ENCODE data around the gene IMPA2. TPM values are rescaled to one million over a fixed set of nuclear protein-coding genes. Genes with fewer than 3 reads are reported as not detected.

Gene IMPA2
- total and polyA plus RNA-seq, 2 of the 8 experiments (the other 6 are each of a cell fraction or from before 2014, with no cell fraction given): 102 to 140 TPM

GRCh38 chr18:11980494-11981191 lies 664 bp upstream of the IMPA2 start:
- no peak for FAIRE-seq
- POLR2A ChIA-PET (ENCODE audit: partially characterized antibody): interaction anchor here (0.6 to 6.4 kb wide), 12 partner anchors 11 to 647 kb away, joined by 3 to 100 read pairs (median 4); partner anchors contain the start of gene MPPE1
- TF ChIP-seq TAF1 (IDR thresholded peaks at IDR 0.05; ENCODE audit: low read depth, low read length): peak; percentile 74; the same call in 1 of the 2 replicates
- TF ChIP-seq POLR2A (IDR thresholded peaks at IDR 0.05; ENCODE audit: control extremely low read depth in 1 of 2, low read depth in 2 of 2, low read length in 2 of 2): peak; percentile 79 to 86
- TF ChIP-seq POLR2AphosphoS5 (IDR thresholded peaks at IDR 0.05; ENCODE audit: low read depth, low read length): peak; percentile 73; the same call in 1 of the 2 replicates
- no peak for TF ChIP-seq KDM5A (IDR thresholded peaks at IDR 0.05; ENCODE audit: low read length)
- TF ChIP-seq CTBP2 (IDR thresholded peaks at IDR 0.05; ENCODE audit: borderline replicate concordance, insufficient read depth, insufficient read length, low read length): no peak
- TF ChIP-seq EZH2 (IDR thresholded peaks at IDR 0.05; ENCODE audit: low read depth, low read length, severe bottlenecking): no peak
- TF ChIP-seq CEBPB (IDR thresholded peaks at IDR 0.05; ENCODE audit: low read depth, low read length): no peak
- peak in 1 of 3 experiments; percentile 13; a peak in 1 of 4 replicates for TF ChIP-seq CTCF (IDR thresholded peaks at IDR 0.05; ENCODE audit: control extremely low read depth in 1 of 3, insufficient read depth in 1 of 3, low read depth in 1 of 3, low read length in 3 of 3)
- peak; percentile 60; the same call in 1 of the 2 replicates for TF ChIP-seq RBBP5 (IDR thresholded peaks at IDR 0.05; ENCODE audit: borderline replicate concordance, low read depth, low read length)
- peak; percentile 94 for TF ChIP-seq SP1 (IDR thresholded peaks at IDR 0.05; ENCODE audit: low read depth, low read length)

More at GRCh38 chr18:11980494-11981191, 664 bp upstream of the IMPA2 start:
- peak overlapping the region; percentile 93 for H2BK5ac ChIP-seq (ENCODE audit: low read depth, low read length)
- peak overlapping the region; percentile 94 for H3K27ac ChIP-seq (ENCODE audit: low read depth, low read length)
- no peak overlapping the region for H3K23ac ChIP-seq (ENCODE audit: insufficient read length)
- H3K4me3 ChIP-seq (ENCODE audit: extremely low read depth in 1 of 4, insufficient read depth in 2 of 4, low read depth in 3 of 4, low read length in 4 of 4): peak overlapping the region; percentile 40 to 68 (median 49)
- H3K14ac ChIP-seq (ENCODE audit: insufficient read length): no peak overlapping the region
- no peak overlapping the region for H2AFZ ChIP-seq (ENCODE audit: low read length)
- H4K91ac ChIP-seq (replicated peaks; ENCODE audit: insufficient read length, low read length): peak overlapping the region; percentile 6
- H3K36me3 ChIP-seq (ENCODE audit: control insufficient read depth in 2 of 4, insufficient read depth in 4 of 4, low read length in 3 of 4): no peaks in the 10 kb centered on the region
- H3K4me1 ChIP-seq (replicated peaks in 1 of 4; ENCODE audit: control insufficient read depth in 3 of 4, insufficient read depth in 4 of 4, low read length in 3 of 4): peaks cover 7 to 14% (median 9%) of the 10 kb centered on the region in 4 experiments
- no peak overlapping the region for H2BK12ac ChIP-seq (ENCODE audit: low read depth, low read length)
- H3K56ac ChIP-seq (replicated peaks; ENCODE audit: insufficient read length, low read depth, low read length): peak overlapping the region; percentile 2
- H4K8ac ChIP-seq (ENCODE audit: extremely low read depth, insufficient read depth, low read length): peak overlapping the region; percentile 95
- H3K9ac ChIP-seq (replicated peaks in 1 of 4; ENCODE audit: extremely low read depth in 1 of 4, low read depth in 3 of 4, low read length in 3 of 4): peak overlapping the region; percentile 81 to 92 (median 83)
- no peak overlapping the region for H3K4ac ChIP-seq (replicated peaks; ENCODE audit: insufficient read length, low read depth, low read length)
- no peak overlapping the region for H2AK5ac ChIP-seq (ENCODE audit: low read depth, low read length)
- no peaks in the 10 kb centered on the region for H3K9me3 ChIP-seq (ENCODE audit: insufficient read depth in 2 of 2, low read depth in 1 of 2, low read length in 1 of 2)
- DNase-seq (ENCODE audit: low read depth in 1 of 2, low spot score in 2 of 2): peak; percentile 98 to 99
- peaks cover 5% of the 10 kb centered on the region for H3K79me1 ChIP-seq (ENCODE audit: low read depth, low read length)
- H2BK15ac ChIP-seq (ENCODE audit: low read length): no peak overlapping the region
- peak overlapping the region; percentile 60 for H4K5ac ChIP-seq (ENCODE audit: insufficient read length, low read depth, low read length)
- H2BK120ac ChIP-seq (replicated peaks; ENCODE audit: low read depth, low read length): no peak overlapping the region
- H3K79me2 ChIP-seq (ENCODE audit: control insufficient read depth in 1 of 2, insufficient read depth in 2 of 2, low read length in 2 of 2): peaks cover 6 to 32% of the 10 kb centered on the region in 2 experiments
- CTCF ChIA-PET (ENCODE audit: partially characterized antibody): interaction anchor here (0.9 to 4.5 kb wide), 8 partner anchors 11 to 42 kb away, joined by 3 to 42 read pairs (median 4); no protein-coding TSS in a partner anchor
- peaks cover 9% of the 10 kb centered on the region for H3K23me2 ChIP-seq (ENCODE audit: low read depth, low read length)
- H4K20me1 ChIP-seq (replicated peaks in 1 of 2; ENCODE audit: control insufficient read depth in 1 of 2, insufficient read depth in 2 of 2, low read length in 2 of 2): peaks cover 0 to 13% of the 10 kb centered on the region in 2 experiments
- no peaks in the 10 kb centered on the region for H3K27me3 ChIP-seq (replicated peaks in 1 of 4; ENCODE audit: control insufficient read depth in 3 of 4, extremely low read depth in 1 of 4, insufficient read depth in 3 of 4, low read length in 3 of 4)
- WGBS, 2 experiments (ENCODE audit: extremely low coverage in 1 of 2, insufficient coverage in 1 of 2, insufficient read length in 1 of 2, insufficient replicate concordance in 2 of 2, low coverage in 1 of 2, low lambda C conversion rate in 2 of 2, missing lambda C conversion rate in 1 of 2): 1% methylated on average over 50 of the region's 76 CpGs; no CpG with 5 or more reads in 1 of the 2 experiments
- peak overlapping the region; percentile 87; the same call in 1 of the 2 replicates for H3K18ac ChIP-seq (ENCODE audit: extremely low read depth, low read length)
- no peak overlapping the region for H2BK20ac ChIP-seq (ENCODE audit: low read length)
- peak overlapping the region; percentile 77 to 79 for H3K4me2 ChIP-seq (ENCODE audit: insufficient read depth in 1 of 2, low read depth in 2 of 2, low read length in 2 of 2)

Data from H1 (cell line).